ENCODE data around the gene CTNS. TPM values are rescaled to one million over a fixed set of nuclear protein-coding genes. Genes with fewer than 3 reads are reported as not detected.

Gene CTNS
- total and polyA plus RNA-seq, 2 of the 13 experiments (the other 11 are each of a cell fraction or from before 2014, with no cell fraction given), result 9.5 to 13.7 TPM

- TF ChIP-seq GATAD2A (CRISPR knock-in tag; IDR thresholded peaks at IDR 0.05) (peak; percentile 26), TAF1 (CRISPR knock-in tag; IDR thresholded peaks at IDR 0.05) (no peak), MIER3 (CRISPR knock-in tag; IDR thresholded peaks at IDR 0.05; ENCODE audit: borderline replicate concordance) (no peak; the same call in 1 of the 2 replicates), ISL2 (CRISPR knock-in tag; IDR thresholded peaks at IDR 0.05) (0 out of 2 replicates have a peak, but pooled peaks have one; percentile 29), KDM2A (CRISPR knock-in tag; IDR thresholded peaks at IDR 0.05; ENCODE audit: borderline replicate concordance, low read depth) (peak; percentile 77; the same call in 1 of the 2 replicates), MYC (CRISPR knock-in tag; IDR thresholded peaks at IDR 0.05; ENCODE audit: borderline replicate concordance) (peak; percentile 24; the same call in 1 of the 2 replicates), SOX13 (IDR thresholded peaks at IDR 0.05) (0 out of 2 replicates have a peak, but pooled peaks have one; percentile 10), SOX13 (CRISPR knock-in tag; conservative IDR thresholded peaks at IDR 0.05 in 1 of 2, IDR thresholded peaks at IDR 0.05 in 1 of 2) (no peak; a peak in 1 of 4 replicates), ZMYM3 (CRISPR knock-in tag; IDR thresholded peaks at IDR 0.05) (peak; percentile 72), POLR2A (IDR thresholded peaks at IDR 0.05; ENCODE audit: insufficient read depth in 1 of 2, low read depth in 2 of 2, low read length in 2 of 2) (peak in 1 of 2 experiments; percentile 33; a peak in 3 of 4 replicates), KDM5A (IDR thresholded peaks at IDR 0.05; ENCODE audit: borderline replicate concordance, low read length) (0 out of 2 replicates have a peak, but pooled peaks have one; percentile 15), ARNTL (CRISPR knock-in tag; IDR thresholded peaks at IDR 0.05) (peak; percentile 32; the same call in 1 of the 2 replicates), TBX2 (CRISPR knock-in tag; IDR thresholded peaks at IDR 0.05; ENCODE audit: borderline replicate concordance) (peak; percentile 7; the same call in 1 of the 2 replicates), YY1 (IDR thresholded peaks at IDR 0.05; ENCODE audit: insufficient read depth, insufficient replicate concordance, low read depth, low read length) (peak; percentile 59), ZNF83 (CRISPR knock-in tag; IDR thresholded peaks at IDR 0.05; ENCODE audit: borderline replicate concordance) (peak; percentile 73; the same call in 1 of the 2 replicates), PHF21A (CRISPR knock-in tag; IDR thresholded peaks at IDR 0.05) (peak; percentile 85; the same call in 1 of the 2 replicates), ZNF143 (CRISPR knock-in tag; IDR thresholded peaks at IDR 0.05) (no peak), ZSCAN31 (CRISPR knock-in tag; IDR thresholded peaks at IDR 0.05; ENCODE audit: low read depth) (peak; percentile 8; the same call in 1 of the 2 replicates), TMF1 (CRISPR knock-in tag; IDR thresholded peaks at IDR 0.05; ENCODE audit: low read depth) (peak; percentile 24; the same call in 1 of the 2 replicates), ZMYM2 (CRISPR knock-in tag; IDR thresholded peaks at IDR 0.05) (peak; percentile 91; the same call in 1 of the 2 replicates), ZMYM4 (CRISPR knock-in tag; IDR thresholded peaks at IDR 0.05) (peak; percentile 24; the same call in 1 of the 2 replicates)
- TF ChIP-seq, protein P1, sequence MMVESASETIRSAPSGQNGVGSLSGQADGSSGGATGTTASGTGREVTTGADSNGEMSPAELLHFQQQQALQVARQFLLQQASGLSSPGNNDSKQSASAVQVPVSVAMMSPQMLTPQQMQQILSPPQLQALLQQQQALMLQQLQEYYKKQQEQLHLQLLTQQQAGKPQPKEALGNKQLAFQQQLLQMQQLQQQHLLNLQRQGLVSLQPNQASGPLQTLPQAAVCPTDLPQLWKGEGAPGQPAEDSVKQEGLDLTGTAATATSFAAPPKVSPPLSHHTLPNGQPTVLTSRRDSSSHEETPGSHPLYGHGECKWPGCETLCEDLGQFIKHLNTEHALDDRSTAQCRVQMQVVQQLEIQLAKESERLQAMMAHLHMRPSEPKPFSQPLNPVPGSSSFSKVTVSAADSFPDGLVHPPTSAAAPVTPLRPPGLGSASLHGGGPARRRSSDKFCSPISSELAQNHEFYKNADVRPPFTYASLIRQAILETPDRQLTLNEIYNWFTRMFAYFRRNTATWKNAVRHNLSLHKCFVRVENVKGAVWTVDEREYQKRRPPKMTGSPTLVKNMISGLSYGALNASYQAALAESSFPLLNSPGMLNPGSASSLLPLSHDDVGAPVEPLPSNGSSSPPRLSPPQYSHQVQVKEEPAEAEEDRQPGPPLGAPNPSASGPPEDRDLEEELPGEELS (CRISPR knock-in tag; IDR thresholded peaks at IDR 0.05), result peak; percentile 42; the same call in 1 of the 2 replicates
- TF ChIP-seq, protein P2, sequence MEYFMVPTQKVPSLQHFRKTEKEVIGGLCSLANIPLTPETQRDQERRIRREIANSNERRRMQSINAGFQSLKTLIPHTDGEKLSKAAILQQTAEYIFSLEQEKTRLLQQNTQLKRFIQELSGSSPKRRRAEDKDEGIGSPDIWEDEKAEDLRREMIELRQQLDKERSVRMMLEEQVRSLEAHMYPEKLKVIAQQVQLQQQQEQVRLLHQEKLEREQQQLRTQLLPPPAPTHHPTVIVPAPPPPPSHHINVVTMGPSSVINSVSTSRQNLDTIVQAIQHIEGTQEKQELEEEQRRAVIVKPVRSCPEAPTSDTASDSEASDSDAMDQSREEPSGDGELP (IDR thresholded peaks at IDR 0.05; ENCODE audit: borderline replicate concordance, low read depth), result peak; percentile 62; the same call in 1 of the 2 replicates
- TF ChIP-seq, protein P3, sequence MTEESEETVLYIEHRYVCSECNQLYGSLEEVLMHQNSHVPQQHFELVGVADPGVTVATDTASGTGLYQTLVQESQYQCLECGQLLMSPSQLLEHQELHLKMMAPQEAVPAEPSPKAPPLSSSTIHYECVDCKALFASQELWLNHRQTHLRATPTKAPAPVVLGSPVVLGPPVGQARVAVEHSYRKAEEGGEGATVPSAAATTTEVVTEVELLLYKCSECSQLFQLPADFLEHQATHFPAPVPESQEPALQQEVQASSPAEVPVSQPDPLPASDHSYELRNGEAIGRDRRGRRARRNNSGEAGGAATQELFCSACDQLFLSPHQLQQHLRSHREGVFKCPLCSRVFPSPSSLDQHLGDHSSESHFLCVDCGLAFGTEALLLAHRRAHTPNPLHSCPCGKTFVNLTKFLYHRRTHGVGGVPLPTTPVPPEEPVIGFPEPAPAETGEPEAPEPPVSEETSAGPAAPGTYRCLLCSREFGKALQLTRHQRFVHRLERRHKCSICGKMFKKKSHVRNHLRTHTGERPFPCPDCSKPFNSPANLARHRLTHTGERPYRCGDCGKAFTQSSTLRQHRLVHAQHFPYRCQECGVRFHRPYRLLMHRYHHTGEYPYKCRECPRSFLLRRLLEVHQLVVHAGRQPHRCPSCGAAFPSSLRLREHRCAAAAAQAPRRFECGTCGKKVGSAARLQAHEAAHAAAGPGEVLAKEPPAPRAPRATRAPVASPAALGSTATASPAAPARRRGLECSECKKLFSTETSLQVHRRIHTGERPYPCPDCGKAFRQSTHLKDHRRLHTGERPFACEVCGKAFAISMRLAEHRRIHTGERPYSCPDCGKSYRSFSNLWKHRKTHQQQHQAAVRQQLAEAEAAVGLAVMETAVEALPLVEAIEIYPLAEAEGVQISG (CRISPR knock-in tag; IDR thresholded peaks at IDR 0.05), result peak; percentile 42
These were observed 31.1 kb downstream of the CTNS start (continued) for GRCh38 chr17:3667366-3668278.

Data from HepG2 (cell line).